Kidney (tissue), 14 donors: ENCODE data around the gene LYSMD4. TPM values are rescaled to one million over a fixed set of nuclear protein-coding genes. Genes with fewer than 3 reads are reported as not detected.
A peak's percentile ranks its signal among the peaks of the same experiment; 100 is the strongest.

Experiments used
- DNase-seq, 5 donors: peaks; one replicate each; pipeline ENCODE4 v3.0.0-alpha.2; 2013 to 2020
- FAIRE-seq: peaks from 2 replicates; lab custom pipeline; 2012; peaks lifted over from hg19 to GRCh38; lab: Jason Lieb, UNC
- H3K27ac ChIP-seq, 2 donors: one replicate each; pipeline ENCODE4 v1.7.0; 2013; ENCODE audit warnings: low read depth in 2 of 2, low read length in 2 of 2, inconsistent platforms in 1 of 2
- H3K27me3 ChIP-seq: one replicate; pipeline ENCODE4 v1.7.1; 2013; ENCODE audit warnings: low read length, inconsistent platforms; ENCODE audit not compliant: control insufficient read depth, insufficient read depth
- H3K36me3 ChIP-seq, 3 donors: one replicate each; pipeline versions ENCODE4 v1.7.0 to v1.7.1; 2013; ENCODE audit warnings: low read length in 3 of 3, control low read depth in 1 of 3, inconsistent platforms in 1 of 3; ENCODE audit not compliant: insufficient read depth in 3 of 3, control insufficient read depth in 2 of 3
- H3K4me1 ChIP-seq, 3 donors: one replicate each; pipeline versions ENCODE4 v1.7.0 to v1.7.1; 2013; ENCODE audit warnings: low read length in 3 of 3, inconsistent platforms in 1 of 3, low read depth in 1 of 3; ENCODE audit not compliant: control insufficient read depth in 2 of 3, insufficient read depth in 2 of 3
- H3K4me3 ChIP-seq, 3 donors: one replicate each; pipeline versions ENCODE4 v1.7.0 to v1.8.1; 2013; ENCODE audit warnings: low read length in 3 of 3, control low read depth in 1 of 3, inconsistent platforms in 1 of 3
- H3K9ac ChIP-seq, 3 donors: one replicate each; pipeline versions ENCODE4 v1.7.0 to v1.7.1; 2013; ENCODE audit warnings: low read length in 3 of 3, control low read depth in 1 of 3, inconsistent platforms in 1 of 3
- H3K9me3 ChIP-seq, 3 donors: one replicate each; pipeline versions ENCODE4 v1.7.0 to v1.7.1; 2013; ENCODE audit warnings: low read length in 3 of 3, control low read depth in 1 of 3, inconsistent platforms in 1 of 3; ENCODE audit not compliant: control insufficient read depth in 2 of 3, insufficient read depth in 1 of 3
- intact Hi-C: fragments of 100-400 bp; cut with DNase I; formaldehyde crosslinking; loops from one replicate; pipeline ENCODE4 v1.11.1; 2022
- polyA plus RNA-seq: library from polyadenylated mRNA; stranded (reverse); fragments of 350-450 nt; fragmentation: Illumina TruSeq; extraction: RNeasy Lipid Tissue Mini Kit (QIAGEN cat#74804); gene quantifications from one replicate; pipeline ENCODE4 v1.2.3, GENCODE V29; 2014; ENCODE audit warnings: low read depth, low replicate concordance; ENCODE audit not compliant: insufficient read depth
- total RNA-seq: library from RNA; stranded (reverse); fragmentation: NEBNext Ultra II Directional; extraction: Animal tissue kit (Norgen Biotek cat#: 25700); gene quantifications from one replicate; pipeline ENCODE4 v1.2.1, GENCODE V29; 2021
- TF ChIP-seq, protein P1 (sequence below): IDR thresholded peaks from 3 replicates; pipeline ENCODE4 v1.5.1; 2012; ENCODE audit warnings: mild to moderate bottlenecking, moderate library complexity, borderline replicate concordance; ENCODE audit not compliant: insufficient read depth; ENCODE audit errors: extremely low read depth
- donor health status: control.
- donor health status: control.
- donor health status: control.
- donor health status: control.
- donor health status: control.
- donor health status: DM: yes; HTN: yes; CAD: no.
- donor health status: Normal renal cell carcinoma (clear cell type).

The LYSMD4 gene
- total and polyA plus RNA-seq, 2 donors from 2014 or later = 4.9 to 8.6 TPM

GRCh38 chr15:99692825-99693224 lies 40.4 kb downstream of the LYSMD4 start:
- Histone ChIP-seq H3K9me3 (no peaks in the 10 kb centered on the region), H3K4me3 (no peak overlapping the region), H3K36me3 (peaks cover 0 to 40% (median 11%) of the 10 kb centered on the region in 3 donors), H3K27ac (no peak overlapping the region), H3K27me3 (no peaks in the 10 kb centered on the region), H3K9ac (no peak overlapping the region), H3K4me1 (no peaks in the 10 kb centered on the region)
- DNase-seq (no peak), FAIRE-seq (no peak)
- TF ChIP-seq, protein P1, sequence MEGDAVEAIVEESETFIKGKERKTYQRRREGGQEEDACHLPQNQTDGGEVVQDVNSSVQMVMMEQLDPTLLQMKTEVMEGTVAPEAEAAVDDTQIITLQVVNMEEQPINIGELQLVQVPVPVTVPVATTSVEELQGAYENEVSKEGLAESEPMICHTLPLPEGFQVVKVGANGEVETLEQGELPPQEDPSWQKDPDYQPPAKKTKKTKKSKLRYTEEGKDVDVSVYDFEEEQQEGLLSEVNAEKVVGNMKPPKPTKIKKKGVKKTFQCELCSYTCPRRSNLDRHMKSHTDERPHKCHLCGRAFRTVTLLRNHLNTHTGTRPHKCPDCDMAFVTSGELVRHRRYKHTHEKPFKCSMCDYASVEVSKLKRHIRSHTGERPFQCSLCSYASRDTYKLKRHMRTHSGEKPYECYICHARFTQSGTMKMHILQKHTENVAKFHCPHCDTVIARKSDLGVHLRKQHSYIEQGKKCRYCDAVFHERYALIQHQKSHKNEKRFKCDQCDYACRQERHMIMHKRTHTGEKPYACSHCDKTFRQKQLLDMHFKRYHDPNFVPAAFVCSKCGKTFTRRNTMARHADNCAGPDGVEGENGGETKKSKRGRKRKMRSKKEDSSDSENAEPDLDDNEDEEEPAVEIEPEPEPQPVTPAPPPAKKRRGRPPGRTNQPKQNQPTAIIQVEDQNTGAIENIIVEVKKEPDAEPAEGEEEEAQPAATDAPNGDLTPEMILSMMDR = no peak
- intact Hi-C loops = no loop called here

DNA sequence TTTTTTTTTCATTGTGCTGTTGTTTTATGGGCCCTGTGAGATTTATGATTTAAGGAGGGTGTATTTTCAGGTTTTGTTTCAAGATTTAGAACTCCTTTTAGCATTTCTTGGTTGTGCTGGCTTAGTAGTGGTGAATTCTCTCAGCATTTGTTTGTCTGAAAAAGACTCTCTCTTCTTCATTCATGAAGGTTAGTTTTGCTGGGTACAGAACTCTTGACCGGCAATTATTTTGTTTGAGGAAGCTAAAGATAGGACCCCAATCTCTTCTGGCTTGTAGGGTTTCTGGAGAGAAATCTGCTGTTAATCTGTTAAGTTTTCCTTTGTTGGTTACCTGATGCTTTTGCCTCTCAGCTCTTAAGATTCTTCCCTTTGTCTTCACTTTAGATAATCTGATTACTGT lies 46.9 kb downstream of the LYSMD4 start:
- DNase-seq (no peak), FAIRE-seq (no peak)
- Histone ChIP-seq H3K36me3 (peaks cover 0 to 12% (median 5%) of the 10 kb centered on the region in 3 donors), H3K27ac (no peak overlapping the region), H3K4me3 (no peak overlapping the region), H3K4me1 (no peaks in the 10 kb centered on the region), H3K9me3 (peaks cover 0 to 6% (median 2%) of the 10 kb centered on the region in 3 donors), H3K27me3 (no peaks in the 10 kb centered on the region), H3K9ac (no peak overlapping the region)
- TF ChIP-seq, protein P1 = no peak
- intact Hi-C loops = no loop called here

DNA sequence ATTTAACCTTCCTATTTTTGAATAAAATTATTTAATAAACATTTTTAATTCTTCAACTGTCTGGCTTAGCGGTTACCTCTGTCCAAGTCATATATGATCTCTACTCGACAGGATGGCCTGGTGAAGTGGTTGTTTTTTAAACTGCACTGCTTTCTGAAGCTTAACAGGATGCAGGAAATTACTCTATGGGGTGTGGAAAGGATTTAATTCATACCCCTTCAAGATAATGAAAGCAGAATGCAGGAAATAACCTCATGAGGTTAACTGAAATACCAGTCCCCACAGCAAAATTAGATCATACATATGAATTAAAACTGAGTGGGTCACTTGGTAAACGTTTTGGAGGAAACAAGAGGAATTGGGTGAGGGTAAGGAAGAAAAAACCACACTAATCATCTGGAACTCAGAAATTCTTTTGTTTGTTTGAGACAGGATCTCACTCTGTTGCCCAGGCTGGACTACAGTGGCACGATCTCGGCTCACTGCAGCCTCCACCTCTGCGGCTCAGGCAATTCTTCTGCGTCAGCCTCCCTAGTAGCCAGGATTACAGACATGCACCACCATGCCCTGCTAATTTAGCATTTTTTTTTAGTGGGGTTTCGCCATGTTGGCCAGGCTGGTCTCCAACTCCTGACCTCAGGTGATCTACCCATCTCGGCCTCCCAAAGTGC lies 50.1 kb downstream of the LYSMD4 start:
- TF ChIP-seq, protein P1 = no peak
- Histone ChIP-seq H3K9me3 (peaks cover 0 to 6% (median 2%) of the 10 kb centered on the region in 3 donors), H3K4me1 (no peaks in the 10 kb centered on the region), H3K27ac (peak overlapping the region; percentile 26 to 47), H3K36me3 (peaks cover 2 to 6% (median 4%) of the 10 kb centered on the region in 3 donors), H3K4me3 (no peak overlapping the region), H3K9ac (no peak overlapping the region), H3K27me3 (no peaks in the 10 kb centered on the region)
- intact Hi-C loops = no loop called here
- FAIRE-seq (no peak), DNase-seq (peak in 1 of 5 donors; percentile 42)
